GM11168 (cell line): ENCODE results near the gene RBCK1.

Experiments used
- in situ Hi-C: fragments of 300-500 bp; cut with MboI; formaldehyde crosslinking; loops from one replicate; pipeline ENCODE4 v1.12.0; 2022; ENCODE audit warnings: low sequenced_read_pairs; ENCODE audit not compliant: unreplicated experiment

RBCK1 gene

GRCh38 chr20:415820-416322, 7.8 kb downstream of the RBCK1 start:
- in situ Hi-C loops, result no loop called here

GRCh38 chr20:416950-417800, 9.1 kb downstream of the RBCK1 start:
- in situ Hi-C loops, result no loop called here

GRCh38 chr20:417801-418342, 9.8 kb downstream of the RBCK1 start:
- in situ Hi-C loops, result no loop called here

GRCh38 chr20:418858-419365, 10.8 kb downstream of the RBCK1 start:
- in situ Hi-C loops, result no loop called here

GRCh38 chr20:419556-420165, 11.6 kb downstream of the RBCK1 start:
- in situ Hi-C loops, result no loop called here

- in situ Hi-C loops, result no loop called here
These were observed 12.1 kb downstream of the RBCK1 start for GRCh38 chr20:420166-420620.

GRCh38 chr20:420721-421574, 12.8 kb downstream of the RBCK1 start:
- in situ Hi-C loops, result no loop called here

- in situ Hi-C loops, result no loop called here
These were observed 13.7 kb downstream of the RBCK1 start for GRCh38 chr20:421685-422250.

GRCh38 chr20:426566-426965, 18.5 kb downstream of the RBCK1 start:
- in situ Hi-C loops, result no loop called here

GRCh38 chr20:427401-427800, 19.3 kb downstream of the RBCK1 start:
- in situ Hi-C loops, result no loop called here

- in situ Hi-C loops, result no loop called here
These were observed 20.0 kb downstream of the RBCK1 start for GRCh38 chr20:427849-428657.

- in situ Hi-C loops, result no loop called here
These were observed 20.6 kb downstream of the RBCK1 start for GRCh38 chr20:428658-429200.

GRCh38 chr20:430091-430999, 22.2 kb downstream of the RBCK1 start:
- in situ Hi-C loops, result no loop called here

GRCh38 chr20:431012-431904, 23.2 kb downstream of the RBCK1 start:
- in situ Hi-C loops, result no loop called here

GRCh38 chr20:432208-432607, 24.1 kb downstream of the RBCK1 start:
- in situ Hi-C loops, result no loop called here

- in situ Hi-C loops, result no loop called here
These were observed 24.7 kb downstream of the RBCK1 start for GRCh38 chr20:432677-433299.
